ENCODE results near the gene ANKMY1. TPM values are rescaled to one million over a fixed set of nuclear protein-coding genes. Genes with fewer than 3 reads are reported as not detected.

The ANKMY1 gene
- total and polyA plus RNA-seq, 2 of the 8 experiments (the other 6 are each of a cell fraction or from before 2014, with no cell fraction given) = 4.5 to 4.8 TPM

- TF ChIP-seq ASH2L (IDR thresholded peaks at IDR 0.05; ENCODE audit: low read length) (no peak), POLR2AphosphoS5 (IDR thresholded peaks at IDR 0.05; ENCODE audit: low read depth, low read length) (no peak), HDAC2 (IDR thresholded peaks at IDR 0.05; ENCODE audit: borderline replicate concordance in 1 of 2, low read depth in 2 of 2, low read length in 2 of 2) (no peak), GABPA (IDR thresholded peaks at IDR 0.05; ENCODE audit: borderline replicate concordance, insufficient read depth, low read length) (no peak), ATF3 (IDR thresholded peaks at IDR 0.05; ENCODE audit: insufficient read depth, low read depth, low read length) (no peak), ZNF274 (IDR thresholded peaks at IDR 0.05; ENCODE audit: borderline replicate concordance, extremely low read depth, low read length) (no peak)
Measured at GRCh38 chr2:240498171-240498957, 59.4 kb downstream of the ANKMY1 start (continued).
